ENCODE data around the gene CHD8. TPM values are rescaled to one million over a fixed set of nuclear protein-coding genes. Genes with fewer than 3 reads are reported as not detected.

Gene CHD8
- total RNA-seq, 1 experiment from 2014 or later: 93.1 TPM

- no peaks in the 10 kb centered on the region for H3K4me1 Mint-ChIP-seq (ENCODE audit: low read depth, unreplicated experiment)
- CTCF ChIA-PET: no interaction called here
These were observed 27.0 kb downstream of the CHD8 start for GRCh38 chr14:21428930-21429329.

GRCh38 chr14:21426692-21427091 is 29.2 kb downstream of the CHD8 start:
- no peak overlapping the region for H3K4me3 Mint-ChIP-seq (ENCODE audit: low read depth, unreplicated experiment)
- TF ChIP-seq CTCF (IDR thresholded peaks at IDR 0.05; ENCODE audit: unreplicated experiment): no peak
- H3K9me3 Mint-ChIP-seq (ENCODE audit: low read depth, unreplicated experiment): no peaks in the 10 kb centered on the region
- CTCF ChIA-PET: no interaction called here
- intact Hi-C loops (cut with micrococcal nuclease; ENCODE audit: unreplicated experiment): no loop called here
- DNase-seq: no peak
- no peaks in the 10 kb centered on the region for H3K27me3 Mint-ChIP-seq (ENCODE audit: unreplicated experiment)
- no peak overlapping the region for H3K27ac Mint-ChIP-seq (ENCODE audit: unreplicated experiment)
- H3K36me3 Mint-ChIP-seq (ENCODE audit: insufficient read depth, unreplicated experiment): peaks cover 39% of the 10 kb centered on the region
- no TSS peak for BruUV-seq (replicated peaks)
- H3K4me1 Mint-ChIP-seq (ENCODE audit: low read depth, unreplicated experiment): no peaks in the 10 kb centered on the region

More at GRCh38 chr14:21428930-21429329, 27.0 kb downstream of the CHD8 start:
- no peak for DNase-seq
- Mint-ChIP-seq H3K36me3 (ENCODE audit: insufficient read depth, unreplicated experiment) (peaks cover 33% of the 10 kb centered on the region), H3K4me3 (ENCODE audit: low read depth, unreplicated experiment) (no peak overlapping the region), H3K27me3 (ENCODE audit: unreplicated experiment) (no peaks in the 10 kb centered on the region), H3K9me3 (ENCODE audit: low read depth, unreplicated experiment) (no peaks in the 10 kb centered on the region), H3K27ac (ENCODE audit: unreplicated experiment) (no peak overlapping the region)
- intact Hi-C loops (cut with micrococcal nuclease; ENCODE audit: unreplicated experiment): no loop called here
- TF ChIP-seq CTCF (IDR thresholded peaks at IDR 0.05; ENCODE audit: unreplicated experiment): no peak
- no TSS peak for BruUV-seq (replicated peaks)

- H3K27me3 Mint-ChIP-seq (ENCODE audit: unreplicated experiment): no peaks in the 10 kb centered on the region
- no peak overlapping the region for H3K4me3 Mint-ChIP-seq (ENCODE audit: low read depth, unreplicated experiment)
- H3K9me3 Mint-ChIP-seq (ENCODE audit: low read depth, unreplicated experiment): no peaks in the 10 kb centered on the region
- no peak for TF ChIP-seq CTCF (IDR thresholded peaks at IDR 0.05; ENCODE audit: unreplicated experiment)
- no peak overlapping the region for H3K27ac Mint-ChIP-seq (ENCODE audit: unreplicated experiment)
- BruUV-seq (replicated peaks): no TSS peak
- H3K36me3 Mint-ChIP-seq (ENCODE audit: insufficient read depth, unreplicated experiment): peaks cover 46% of the 10 kb centered on the region
- no peak for DNase-seq
- CTCF ChIA-PET: no interaction called here
- intact Hi-C loops (cut with micrococcal nuclease; ENCODE audit: unreplicated experiment): no loop called here
- H3K4me1 Mint-ChIP-seq (ENCODE audit: low read depth, unreplicated experiment): no peaks in the 10 kb centered on the region
These were observed 36.4 kb downstream of the CHD8 start for GRCh38 chr14:21419528-21419927.

- peaks cover 53% of the 10 kb centered on the region for H3K36me3 Mint-ChIP-seq (ENCODE audit: insufficient read depth, unreplicated experiment)
- DNase-seq: no peak
- CTCF ChIA-PET: no interaction called here
- no peaks in the 10 kb centered on the region for H3K27me3 Mint-ChIP-seq (ENCODE audit: unreplicated experiment)
- no peaks in the 10 kb centered on the region for H3K9me3 Mint-ChIP-seq (ENCODE audit: low read depth, unreplicated experiment)
- BruUV-seq (replicated peaks): no TSS peak
- intact Hi-C loops (cut with micrococcal nuclease; ENCODE audit: unreplicated experiment): no loop called here
- no peak overlapping the region for H3K4me3 Mint-ChIP-seq (ENCODE audit: low read depth, unreplicated experiment)
- no peak for TF ChIP-seq CTCF (IDR thresholded peaks at IDR 0.05; ENCODE audit: unreplicated experiment)
- H3K27ac Mint-ChIP-seq (ENCODE audit: unreplicated experiment): no peak overlapping the region
- H3K4me1 Mint-ChIP-seq (ENCODE audit: low read depth, unreplicated experiment): no peaks in the 10 kb centered on the region
These were observed 40.6 kb downstream of the CHD8 start for GRCh38 chr14:21415329-21415728.

All from Calu3 (cell line).